Measurements from ENCODE around the gene DHX35. TPM values are rescaled to one million over a fixed set of nuclear protein-coding genes. Genes with fewer than 3 reads are reported as not detected.

DHX35 gene
- total and polyA plus RNA-seq, 10 of the 15 experiments (the other 5 are each of a cell fraction or from before 2014, with no cell fraction given) = 4.3 to 21.6 (median 14.9) TPM

DNA sequence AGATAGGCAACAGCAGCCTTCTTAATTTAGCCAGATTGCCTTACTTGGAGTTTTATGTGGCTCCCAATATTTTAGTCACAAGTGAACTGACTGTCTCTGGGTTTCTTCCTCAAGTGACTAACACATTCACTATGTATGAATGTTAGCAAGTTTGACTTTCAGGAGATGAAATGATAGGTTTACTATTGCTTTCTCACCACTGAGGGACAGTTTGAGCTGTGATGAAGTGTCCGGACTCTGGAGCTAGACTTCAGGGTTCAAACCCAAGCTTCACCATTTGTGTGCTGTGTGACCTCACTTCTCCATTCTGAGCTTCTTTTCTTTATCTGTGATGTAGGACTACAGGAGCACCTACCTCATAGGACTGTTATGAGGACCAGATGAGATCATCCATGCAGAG is 8.2 kb downstream of the DHX35 start (continued):
- TF ChIP-seq, protein P1, sequence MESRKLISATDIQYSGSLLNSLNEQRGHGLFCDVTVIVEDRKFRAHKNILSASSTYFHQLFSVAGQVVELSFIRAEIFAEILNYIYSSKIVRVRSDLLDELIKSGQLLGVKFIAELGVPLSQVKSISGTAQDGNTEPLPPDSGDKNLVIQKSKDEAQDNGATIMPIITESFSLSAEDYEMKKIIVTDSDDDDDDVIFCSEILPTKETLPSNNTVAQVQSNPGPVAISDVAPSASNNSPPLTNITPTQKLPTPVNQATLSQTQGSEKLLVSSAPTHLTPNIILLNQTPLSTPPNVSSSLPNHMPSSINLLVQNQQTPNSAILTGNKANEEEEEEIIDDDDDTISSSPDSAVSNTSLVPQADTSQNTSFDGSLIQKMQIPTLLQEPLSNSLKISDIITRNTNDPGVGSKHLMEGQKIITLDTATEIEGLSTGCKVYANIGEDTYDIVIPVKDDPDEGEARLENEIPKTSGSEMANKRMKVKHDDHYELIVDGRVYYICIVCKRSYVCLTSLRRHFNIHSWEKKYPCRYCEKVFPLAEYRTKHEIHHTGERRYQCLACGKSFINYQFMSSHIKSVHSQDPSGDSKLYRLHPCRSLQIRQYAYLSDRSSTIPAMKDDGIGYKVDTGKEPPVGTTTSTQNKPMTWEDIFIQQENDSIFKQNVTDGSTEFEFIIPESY (IDR thresholded peaks at IDR 0.05) = no peak
- no peak for TF ChIP-seq TCF12 (IDR thresholded peaks at IDR 0.05; ENCODE audit: low read depth, low read length)
- TF ChIP-seq SMARCA5 (IDR thresholded peaks at IDR 0.05) = no peak
- no peak for TF ChIP-seq IRF3 (IDR thresholded peaks at IDR 0.05)
- no peak for TF ChIP-seq ZBED1 (IDR thresholded peaks at IDR 0.05; ENCODE audit: borderline replicate concordance)
- TF ChIP-seq SIN3A (IDR thresholded peaks at IDR 0.05; ENCODE audit: low read depth, low read length) = no peak
- TF ChIP-seq, protein P2, sequence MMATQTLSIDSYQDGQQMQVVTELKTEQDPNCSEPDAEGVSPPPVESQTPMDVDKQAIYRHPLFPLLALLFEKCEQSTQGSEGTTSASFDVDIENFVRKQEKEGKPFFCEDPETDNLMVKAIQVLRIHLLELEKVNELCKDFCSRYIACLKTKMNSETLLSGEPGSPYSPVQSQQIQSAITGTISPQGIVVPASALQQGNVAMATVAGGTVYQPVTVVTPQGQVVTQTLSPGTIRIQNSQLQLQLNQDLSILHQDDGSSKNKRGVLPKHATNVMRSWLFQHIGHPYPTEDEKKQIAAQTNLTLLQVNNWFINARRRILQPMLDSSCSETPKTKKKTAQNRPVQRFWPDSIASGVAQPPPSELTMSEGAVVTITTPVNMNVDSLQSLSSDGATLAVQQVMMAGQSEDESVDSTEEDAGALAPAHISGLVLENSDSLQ (IDR thresholded peaks at IDR 0.05) = no peak
- TF ChIP-seq KAT2A (conservative IDR thresholded peaks at IDR 0.05; ENCODE audit: control insufficient read depth, low read depth, low read length) = no peak
- TF ChIP-seq MYC (IDR thresholded peaks at IDR 0.05; ENCODE audit: insufficient read depth, insufficient read length, insufficient replicate concordance, low read length, severe bottlenecking) = no peak
- no peak for TF ChIP-seq TCF7 (IDR thresholded peaks at IDR 0.05; ENCODE audit: borderline replicate concordance)
